ENCODE results near the gene XKRX.

- no peak for TF ChIP-seq EZH2 (IDR thresholded peaks at IDR 0.05; ENCODE audit: insufficient read depth, low read length)
- TF ChIP-seq, protein P1, sequence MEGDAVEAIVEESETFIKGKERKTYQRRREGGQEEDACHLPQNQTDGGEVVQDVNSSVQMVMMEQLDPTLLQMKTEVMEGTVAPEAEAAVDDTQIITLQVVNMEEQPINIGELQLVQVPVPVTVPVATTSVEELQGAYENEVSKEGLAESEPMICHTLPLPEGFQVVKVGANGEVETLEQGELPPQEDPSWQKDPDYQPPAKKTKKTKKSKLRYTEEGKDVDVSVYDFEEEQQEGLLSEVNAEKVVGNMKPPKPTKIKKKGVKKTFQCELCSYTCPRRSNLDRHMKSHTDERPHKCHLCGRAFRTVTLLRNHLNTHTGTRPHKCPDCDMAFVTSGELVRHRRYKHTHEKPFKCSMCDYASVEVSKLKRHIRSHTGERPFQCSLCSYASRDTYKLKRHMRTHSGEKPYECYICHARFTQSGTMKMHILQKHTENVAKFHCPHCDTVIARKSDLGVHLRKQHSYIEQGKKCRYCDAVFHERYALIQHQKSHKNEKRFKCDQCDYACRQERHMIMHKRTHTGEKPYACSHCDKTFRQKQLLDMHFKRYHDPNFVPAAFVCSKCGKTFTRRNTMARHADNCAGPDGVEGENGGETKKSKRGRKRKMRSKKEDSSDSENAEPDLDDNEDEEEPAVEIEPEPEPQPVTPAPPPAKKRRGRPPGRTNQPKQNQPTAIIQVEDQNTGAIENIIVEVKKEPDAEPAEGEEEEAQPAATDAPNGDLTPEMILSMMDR (IDR thresholded peaks at IDR 0.05; ENCODE audit: insufficient read depth, low read depth, low read length) = no peak
Observed at GRCh38 chrX:100939333-100939732, 10.6 kb upstream of the XKRX start.

All from astrocyte (in vitro differentiated cells and primary cell).